PC-3 (cell line): ENCODE results near the gene MYH7.

Experiments
- EZH2 ChIP-seq: fragments of 300-600 bp; sonication (generic); IDR thresholded peaks from one replicate; pipeline ENCODE4 v1.6.1; 2017; ENCODE audit warnings: antibody characterized with exemption, mild to moderate bottlenecking, low read length; ENCODE audit not compliant: unreplicated experiment
- EZH2phosphoT487 ChIP-seq: fragments of 300-600 bp; sonication (generic); IDR thresholded peaks from 2 replicates; pipeline ENCODE4 v1.6.1; 2018; ENCODE audit warnings: mild to moderate bottlenecking, antibody characterized with exemption, low read length, borderline replicate concordance
- TF ChIP-seq, protein P1 (sequence below): fragments of 300-600 bp; sonication (generic); conservative IDR thresholded peaks from 2 replicates; pipeline ENCODE4 v1.5.1; 2017; ENCODE audit warnings: antibody characterized with exemption, low read depth, mild to moderate bottlenecking, low read length

GRCh38 chr14:23481362-23481970 lies 46.0 kb upstream of the MYH7 start:
- TF ChIP-seq, protein P1, sequence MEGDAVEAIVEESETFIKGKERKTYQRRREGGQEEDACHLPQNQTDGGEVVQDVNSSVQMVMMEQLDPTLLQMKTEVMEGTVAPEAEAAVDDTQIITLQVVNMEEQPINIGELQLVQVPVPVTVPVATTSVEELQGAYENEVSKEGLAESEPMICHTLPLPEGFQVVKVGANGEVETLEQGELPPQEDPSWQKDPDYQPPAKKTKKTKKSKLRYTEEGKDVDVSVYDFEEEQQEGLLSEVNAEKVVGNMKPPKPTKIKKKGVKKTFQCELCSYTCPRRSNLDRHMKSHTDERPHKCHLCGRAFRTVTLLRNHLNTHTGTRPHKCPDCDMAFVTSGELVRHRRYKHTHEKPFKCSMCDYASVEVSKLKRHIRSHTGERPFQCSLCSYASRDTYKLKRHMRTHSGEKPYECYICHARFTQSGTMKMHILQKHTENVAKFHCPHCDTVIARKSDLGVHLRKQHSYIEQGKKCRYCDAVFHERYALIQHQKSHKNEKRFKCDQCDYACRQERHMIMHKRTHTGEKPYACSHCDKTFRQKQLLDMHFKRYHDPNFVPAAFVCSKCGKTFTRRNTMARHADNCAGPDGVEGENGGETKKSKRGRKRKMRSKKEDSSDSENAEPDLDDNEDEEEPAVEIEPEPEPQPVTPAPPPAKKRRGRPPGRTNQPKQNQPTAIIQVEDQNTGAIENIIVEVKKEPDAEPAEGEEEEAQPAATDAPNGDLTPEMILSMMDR = no peak
- TF ChIP-seq EZH2 (no peak), EZH2phosphoT487 (no peak)
